ENCODE measurements around the gene VPS26A.

DNA sequence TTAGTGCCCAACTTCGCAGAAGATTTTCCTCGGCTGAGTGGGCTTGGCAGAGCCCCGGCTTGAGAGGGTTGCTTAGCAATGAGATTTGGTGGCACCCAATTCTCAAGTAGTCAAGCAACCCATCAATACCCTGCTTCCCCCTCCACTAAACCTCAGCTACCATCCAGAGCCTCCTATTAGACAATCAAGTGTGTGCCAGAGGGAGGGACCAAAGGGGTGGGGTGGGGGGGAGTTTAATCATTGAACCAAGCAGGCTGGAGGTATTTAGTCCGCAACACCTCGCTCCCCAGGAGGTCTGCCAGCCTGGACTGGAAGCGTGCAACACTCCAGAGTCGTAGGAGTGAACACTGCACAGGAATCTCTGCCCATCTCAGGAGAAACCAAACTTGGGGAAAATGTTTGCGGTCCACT lies 96.1 kb downstream of the VPS26A start, which contains the start of gene HKDC1:
- TF ChIP-seq, protein P1, sequence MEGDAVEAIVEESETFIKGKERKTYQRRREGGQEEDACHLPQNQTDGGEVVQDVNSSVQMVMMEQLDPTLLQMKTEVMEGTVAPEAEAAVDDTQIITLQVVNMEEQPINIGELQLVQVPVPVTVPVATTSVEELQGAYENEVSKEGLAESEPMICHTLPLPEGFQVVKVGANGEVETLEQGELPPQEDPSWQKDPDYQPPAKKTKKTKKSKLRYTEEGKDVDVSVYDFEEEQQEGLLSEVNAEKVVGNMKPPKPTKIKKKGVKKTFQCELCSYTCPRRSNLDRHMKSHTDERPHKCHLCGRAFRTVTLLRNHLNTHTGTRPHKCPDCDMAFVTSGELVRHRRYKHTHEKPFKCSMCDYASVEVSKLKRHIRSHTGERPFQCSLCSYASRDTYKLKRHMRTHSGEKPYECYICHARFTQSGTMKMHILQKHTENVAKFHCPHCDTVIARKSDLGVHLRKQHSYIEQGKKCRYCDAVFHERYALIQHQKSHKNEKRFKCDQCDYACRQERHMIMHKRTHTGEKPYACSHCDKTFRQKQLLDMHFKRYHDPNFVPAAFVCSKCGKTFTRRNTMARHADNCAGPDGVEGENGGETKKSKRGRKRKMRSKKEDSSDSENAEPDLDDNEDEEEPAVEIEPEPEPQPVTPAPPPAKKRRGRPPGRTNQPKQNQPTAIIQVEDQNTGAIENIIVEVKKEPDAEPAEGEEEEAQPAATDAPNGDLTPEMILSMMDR (conservative IDR thresholded peaks at IDR 0.05; ENCODE audit: low read depth, low read length) = no peak
- TF ChIP-seq EZH2 (IDR thresholded peaks at IDR 0.05; ENCODE audit: borderline replicate concordance, low read depth, low read length, poor library complexity, severe bottlenecking) = no peak
